Spleen (tissue), 11 donors: ENCODE measurements around the gene CHST13. TPM values are rescaled to one million over a fixed set of nuclear protein-coding genes. Genes with fewer than 3 reads are reported as not detected.

Source experiments
- DNase-seq: peaks from one replicate; pipeline ENCODE4 v3.0.0-alpha.2; 2020
- H3K27ac ChIP-seq, 8 donors: fragments of 200-600 bp; sonication (generic) in 7 of 8; 1 replicate in 4 of 8; 2 replicates in 4 of 8; pipeline versions ENCODE4 v1.5.0 to v1.8.0; 2016 to 2021; ENCODE audit warnings: inconsistent platforms in 4 of 8, mild to moderate bottlenecking in 4 of 8, moderate library complexity in 1 of 8
- H3K27me3 ChIP-seq, 7 donors: fragments of 200-600 bp; sonication (generic) in 6 of 7; replicated peaks in 1 of 7; 1 replicate in 4 of 7; 2 replicates in 3 of 7; pipeline versions ENCODE4 v1.5.0 to v1.8.0; 2016 to 2021; ENCODE audit warnings: inconsistent platforms in 3 of 7, mild to moderate bottlenecking in 1 of 7
- H3K36me3 ChIP-seq, 6 donors: fragments of 200-600 bp; sonication (generic) in 5 of 6; 1 replicate in 4 of 6; 2 replicates in 2 of 6; pipeline versions ENCODE4 v1.5.0 to v1.8.0; 2016 to 2021; ENCODE audit warnings: inconsistent platforms in 2 of 6
- H3K4me1 ChIP-seq, 6 donors: fragments of 200-600 bp; sonication (generic) in 5 of 6; 1 replicate in 3 of 6; 2 replicates in 3 of 6; pipeline versions ENCODE4 v1.5.0 to v1.8.0; 2016 to 2021; ENCODE audit warnings: inconsistent platforms in 3 of 6
- H3K4me3 ChIP-seq, 8 donors: fragments of 200-600 bp; sonication (generic) in 7 of 8; 1 replicate in 4 of 8; 2 replicates in 4 of 8; pipeline versions ENCODE4 v1.5.0 to v1.8.0; 2016 to 2021; ENCODE audit warnings: inconsistent platforms in 4 of 8, mild to moderate bottlenecking in 4 of 8, moderate library complexity in 2 of 8
- H3K9me3 ChIP-seq, 8 donors: fragments of 200-600 bp; sonication (generic) in 7 of 8; 1 replicate in 4 of 8; 2 replicates in 4 of 8; pipeline versions ENCODE4 v1.5.0 to v1.8.0; 2016 to 2021; ENCODE audit warnings: inconsistent platforms in 4 of 8
- CTCF ChIP-seq, 11 experiments: fragments of 200-600 bp in 7 of 11; fragments of 450-650 bp in 4 of 11; sonication (generic) in 4 of 11; IDR thresholded peaks in 8 of 11; conservative IDR thresholded peaks in 3 of 11; 1 replicate in 7 of 11; 2 replicates in 4 of 11; pipeline versions ENCODE4 v1.4.0 to v1.8.0; 2016 to 2021; ENCODE audit warnings: antibody characterized with exemption in 11 of 11, inconsistent platforms in 4 of 11, mild to moderate bottlenecking in 1 of 11
- POLR2A ChIP-seq, 3 donors: fragments of 450-650 bp; IDR thresholded peaks; one replicate each; pipeline ENCODE4 v1.5.1; 2017; ENCODE audit warnings: antibody characterized with exemption in 3 of 3, mild to moderate bottlenecking in 1 of 3
- POLR2AphosphoS5 ChIP-seq, 3 donors: sonication (generic); formaldehyde crosslinking; IDR thresholded peaks; one replicate each; pipeline ENCODE4 v1.5.1; 2017; ENCODE audit warnings: antibody characterized with exemption in 3 of 3
- WGBS, 5 donors: extraction: QIAGEN DNeasy Blood & Tissue Kit in 3 of 5; methylation state at CpG; one replicate each; pipeline versions ENCODE4 v1.1.5 to v1.1.7; 2013 to 2018; 5-methylcytosine and 5-hydroxymethylcytosine counted together
- intact Hi-C: fragments of 100-400 bp; cut with DNase I; formaldehyde crosslinking; loops from one replicate; pipeline ENCODE4 v1.15.0; 2023; ENCODE audit warnings: low total_unique reads
- polyA plus RNA-seq, 3 donors: library from polyadenylated mRNA; stranded (reverse); fragments of 200-250 nt; gene quantifications; one replicate each; pipeline ENCODE4 v1.2.1, GENCODE V29; 2013
- total RNA-seq, 7 donors: library from RNA; depleted of rRNA in 3 of 7; stranded (reverse); fragments of >200 nt in 3 of 7; fragmentation: NEBNext Ultra II Directional in 4 of 7; extraction: Animal tissue kit (Norgen Biotek cat#: 25700) in 4 of 7; gene quantifications; one replicate each; pipeline versions ENCODE4 v1.1.0 to v1.2.1, GENCODE V29; 2016 to 2021
- donor health status: healthy with polysubstance abuse.
- donor health status: DM: no; HTN: no; CAD: no; lungs with moderate emphysema.
- donor health status: DM: no; HTN: no; CAD: no.
- donor health status: Bipolar disorder and iron deficiency.
- donor health status: healthy.
- donor health status: DM: no; HTN: no; CAD: no.
- donor health status: DM: yes; HTN: yes; CAD: no.

CHST13 gene
- total and polyA plus RNA-seq, 10 donors: 0.26 to 11.2 (median 2.9) TPM

- Histone ChIP-seq H3K27ac (no peak overlapping the region), H3K36me3 (no peaks in the 10 kb centered on the region), H3K4me3 (no peak overlapping the region), H3K27me3 (peaks cover 0 to 10% (median 0%) of the 10 kb centered on the region in 7 donors), H3K9me3 (no peaks in the 10 kb centered on the region), H3K4me1 (no peaks in the 10 kb centered on the region)
- TF ChIP-seq CTCF (IDR thresholded peaks at IDR 0.05 in 8 of 11, conservative IDR thresholded peaks at IDR 0.05 in 3 of 11) (no peak), POLR2A (IDR thresholded peaks at IDR 0.05) (no peak), POLR2AphosphoS5 (IDR thresholded peaks at IDR 0.05) (no peak)
- intact Hi-C loops: no loop called here
- DNase-seq: peak; percentile 53
- 77 to 82% (median 81%) methylated on average over 13 to 18 of the region's 18 CpGs for WGBS, 5 donors
These were observed 14.2 kb upstream of the CHST13 start for GRCh38 chr3:126509597-126510307.

GRCh38 chr3:126510308-126510910 lies 13.5 kb upstream of the CHST13 start:
- H3K4me1 ChIP-seq: no peaks in the 10 kb centered on the region
- TF ChIP-seq POLR2AphosphoS5 (IDR thresholded peaks at IDR 0.05) (no peak), POLR2A (IDR thresholded peaks at IDR 0.05) (no peak), CTCF (IDR thresholded peaks at IDR 0.05 in 8 of 11, conservative IDR thresholded peaks at IDR 0.05 in 3 of 11) (no peak)
- no peak overlapping the region for H3K4me3 ChIP-seq
- H3K9me3 ChIP-seq: no peaks in the 10 kb centered on the region
- DNase-seq: peak; percentile 54
- H3K36me3 ChIP-seq: no peaks in the 10 kb centered on the region
- intact Hi-C loops: no loop called here
- WGBS, 5 donors: 80 to 87% (median 86%) methylated on average over 20 to 22 of the region's 22 CpGs
- no peak overlapping the region for H3K27ac ChIP-seq
- peaks cover 0 to 7% (median 0%) of the 10 kb centered on the region in 7 donors for H3K27me3 ChIP-seq

- intact Hi-C loops: no loop called here
- Histone ChIP-seq H3K4me1 (no peaks in the 10 kb centered on the region), H3K9me3 (no peaks in the 10 kb centered on the region), H3K4me3 (no peak overlapping the region), H3K36me3 (no peaks in the 10 kb centered on the region), H3K27me3 (no peaks in the 10 kb centered on the region), H3K27ac (no peak overlapping the region)
- peak; percentile 51 for DNase-seq
- TF ChIP-seq CTCF (IDR thresholded peaks at IDR 0.05 in 8 of 11, conservative IDR thresholded peaks at IDR 0.05 in 3 of 11) (no peak), POLR2AphosphoS5 (IDR thresholded peaks at IDR 0.05) (no peak), POLR2A (IDR thresholded peaks at IDR 0.05) (no peak)
- 72 to 76% (median 73%) methylated on average over 7 of the region's 7 CpGs for WGBS, 5 donors
These were observed 12.7 kb upstream of the CHST13 start for GRCh38 chr3:126511291-126511690.

GRCh38 chr3:126512026-126512425 lies 11.9 kb upstream of the CHST13 start:
- DNase-seq: peak; percentile 53
- Histone ChIP-seq H3K4me3 (no peak overlapping the region), H3K9me3 (no peaks in the 10 kb centered on the region), H3K36me3 (no peaks in the 10 kb centered on the region), H3K4me1 (no peaks in the 10 kb centered on the region), H3K27me3 (no peaks in the 10 kb centered on the region), H3K27ac (no peak overlapping the region)
- intact Hi-C loops: no loop called here
- TF ChIP-seq CTCF (IDR thresholded peaks at IDR 0.05 in 8 of 11, conservative IDR thresholded peaks at IDR 0.05 in 3 of 11): no peak
- TF ChIP-seq POLR2A (IDR thresholded peaks at IDR 0.05): no peak
- no peak for TF ChIP-seq POLR2AphosphoS5 (IDR thresholded peaks at IDR 0.05)
- 72 to 85% (median 78%) methylated on average over 7 of the region's 7 CpGs for WGBS, 5 donors
